SK-N-SH (cell line): ENCODE data around the gene VIPR2. TPM values are rescaled to one million over a fixed set of nuclear protein-coding genes. Genes with fewer than 3 reads are reported as not detected.

Source experiments
- CTCF ChIA-PET: fragments of 300-600, 350-600 bp; formaldehyde crosslinking; extraction: SDS; loops from one replicate; lab custom pipeline; 2021; lab: Yijun Ruan, JAX
- POLR2A ChIA-PET: fragments of 350-600 bp; sonication (Branson Sonifier 250); formaldehyde crosslinking; extraction: SDS; loops from one replicate; lab custom pipeline; 2020; ENCODE audit warnings: antibody characterized with exemption, inconsistent platforms; lab: Yijun Ruan, JAX
- DNase-seq: peaks from one replicate; pipeline ENCODE4 v3.0.0; 2012
- H2AFZ ChIP-seq: fragments of 200-600 bp; sonication (generic); 2 replicates; pipeline ENCODE4 v1.8.1; 2016; ENCODE audit warnings: antibody characterized with exemption, mild to moderate bottlenecking, low read depth
- H3F3A ChIP-seq: fragments of 200-600 bp; sonication (generic); replicated peaks from 2 replicates; pipeline ENCODE3; 2016; ENCODE audit warnings: antibody characterized with exemption, mild to moderate bottlenecking; ENCODE audit not compliant: insufficient read depth
- H3K27ac ChIP-seq, 2 experiments: fragments of 200-500 bp in 1 of 2; fragments of 200-600 bp in 1 of 2; sonication (Bioruptor generic) in 1 of 2; sonication (generic), shearing (Covaris generic) in 1 of 2; 2 replicates each; pipeline versions ENCODE4 v1.5.1 to v1.6.1; 2014 to 2016; ENCODE audit warnings: low read depth in 2 of 2, inconsistent platforms in 1 of 2, low read length in 1 of 2, mild to moderate bottlenecking in 1 of 2, mixed read lengths in 1 of 2
- H3K27me3 ChIP-seq: fragments of 200-600 bp; sonication (generic), shearing (Covaris generic); 2 replicates; pipeline ENCODE4 v1.6.1; 2016; ENCODE audit warnings: mixed run types; ENCODE audit not compliant: insufficient read depth
- H3K36me3 ChIP-seq, 2 experiments: fragments of 200-500 bp in 1 of 2; fragments of 200-600 bp in 1 of 2; sonication (Bioruptor generic) in 1 of 2; sonication (generic) in 1 of 2; replicated peaks in 1 of 2; 2 replicates each; pipeline versions ENCODE3 to v1.5.1; 2014 to 2016; ENCODE audit warnings: low read length in 1 of 2, mild to moderate bottlenecking in 1 of 2; ENCODE audit not compliant: insufficient read depth in 2 of 2, control insufficient read depth in 1 of 2
- H3K4me1 ChIP-seq, 2 experiments: fragments of 200-500 bp in 1 of 2; fragments of 200-600 bp in 1 of 2; sonication (Bioruptor generic) in 1 of 2; sonication (generic), shearing (Covaris generic) in 1 of 2; 2 replicates each; pipeline versions ENCODE4 v1.5.1 to v1.6.1; 2014 to 2016; ENCODE audit warnings: low read depth in 1 of 2, low read length in 1 of 2, mixed run types in 1 of 2; ENCODE audit not compliant: insufficient read depth in 2 of 2, control insufficient read depth in 1 of 2
- H3K4me2 ChIP-seq: fragments of 200-600 bp; sonication (generic), shearing (Covaris generic); 2 replicates; pipeline ENCODE4 v1.6.1; 2017; ENCODE audit warnings: mixed run types
- H3K4me3 ChIP-seq, 2 experiments: fragments of 200-500 bp in 1 of 2; fragments of 200-600 bp in 1 of 2; sonication (Bioruptor generic) in 1 of 2; sonication (generic), shearing (Covaris generic) in 1 of 2; 2 replicates each; pipeline versions ENCODE4 v1.5.1 to v1.8.1; 2014 to 2016; ENCODE audit warnings: low read depth in 2 of 2, inconsistent platforms in 1 of 2, low read length in 1 of 2, mild to moderate bottlenecking in 1 of 2, mixed read lengths in 1 of 2, moderate library complexity in 1 of 2
- H3K79me2 ChIP-seq: fragments of 200-600 bp; sonication (generic); 2 replicates; pipeline ENCODE4 v1.8.1; 2017; ENCODE audit warnings: mild to moderate bottlenecking; ENCODE audit not compliant: insufficient read depth
- H3K9ac ChIP-seq: fragments of 200-600 bp; sonication (generic); 2 replicates; pipeline ENCODE4 v1.6.1; 2017; ENCODE audit warnings: mixed run types
- H3K9me2 ChIP-seq: fragments of 200-600 bp; sonication (generic); 2 replicates; pipeline ENCODE4 v1.6.1; 2017; ENCODE audit warnings: mixed run types
- H3K9me3 ChIP-seq: fragments of 200-600 bp; sonication (generic); 2 replicates; pipeline ENCODE4 v1.6.1; 2017; ENCODE audit warnings: mixed run types, mild to moderate bottlenecking, moderate library complexity
- H4K20me1 ChIP-seq: fragments of 200-600 bp; sonication (generic); 2 replicates; pipeline ENCODE4 v1.6.1; 2017; ENCODE audit warnings: mild to moderate bottlenecking, mixed run types; ENCODE audit not compliant: insufficient read depth
- CHD2 ChIP-seq: fragments of 150-350 bp; IDR thresholded peaks from 2 replicates; pipeline ENCODE4 v1.6.1; 2018; ENCODE audit warnings: low read length; ENCODE audit not compliant: partially characterized antibody
- FOSL2 ChIP-seq: IDR thresholded peaks from 2 replicates; pipeline ENCODE4 v1.4.0; 2012; ENCODE audit warnings: low read depth, mild to moderate bottlenecking, moderate library complexity, borderline replicate concordance
- FOXJ3 ChIP-seq: sonication (generic); formaldehyde crosslinking; IDR thresholded peaks from 2 replicates; pipeline ENCODE4 v1.5.1; 2020; ENCODE audit warnings: mild to moderate bottlenecking, missing genetic modification reagents
- GABPA ChIP-seq: IDR thresholded peaks from 2 replicates; pipeline ENCODE4 v1.4.0; 2012; ENCODE audit warnings: low read depth, mild to moderate bottlenecking
- GATA2 ChIP-seq: sonication (generic); formaldehyde crosslinking; IDR thresholded peaks from 2 replicates; pipeline ENCODE4 v1.5.0; 2020; ENCODE audit warnings: mild to moderate bottlenecking, missing genetic modification reagents
- JUND ChIP-seq: IDR thresholded peaks from 2 replicates; pipeline ENCODE4 v1.4.0; 2012
- NRF1 ChIP-seq: IDR thresholded peaks from 2 replicates; pipeline ENCODE4 v1.6.1; 2012; ENCODE audit warnings: low read depth, mild to moderate bottlenecking, low read length
- RAD21 ChIP-seq: IDR thresholded peaks from 2 replicates; pipeline ENCODE4 v1.6.1; 2012; ENCODE audit warnings: mild to moderate bottlenecking, low read length
- RCOR1 ChIP-seq: fragments of 150-350 bp; IDR thresholded peaks from 2 replicates; pipeline ENCODE4 v1.6.1; 2017; ENCODE audit warnings: antibody characterized with exemption, low read length
- RFX5 ChIP-seq: IDR thresholded peaks from 2 replicates; pipeline ENCODE4 v1.6.1; 2012; ENCODE audit warnings: mild to moderate bottlenecking, improper control_type of control experiment, low read length
- RXRA ChIP-seq: IDR thresholded peaks from 2 replicates; pipeline ENCODE4 v1.4.0; 2012; ENCODE audit warnings: low read depth, mild to moderate bottlenecking, borderline replicate concordance
- TAF1 ChIP-seq: IDR thresholded peaks from 2 replicates; pipeline ENCODE4 v1.6.1; 2012; ENCODE audit warnings: low read depth, mild to moderate bottlenecking, low read length, moderate library complexity, borderline replicate concordance
- TCF12 ChIP-seq: IDR thresholded peaks from 2 replicates; pipeline ENCODE4 v1.4.0; 2012
- TEAD4 ChIP-seq: IDR thresholded peaks from 2 replicates; pipeline ENCODE4 v1.4.0; 2012; ENCODE audit warnings: mild to moderate bottlenecking, borderline replicate concordance; ENCODE audit not compliant: insufficient read depth
- YY1 ChIP-seq: IDR thresholded peaks from 2 replicates; pipeline ENCODE4 v1.4.0; 2012; ENCODE audit warnings: low read depth, mild to moderate bottlenecking
- WGBS: methylation state at CpG from one replicate; pipeline ENCODE4 v1.1.6; 2017; ENCODE audit warnings: low lambda C conversion rate; 5-methylcytosine and 5-hydroxymethylcytosine counted together
- polyA plus RNA-seq, 3 experiments: library from polyadenylated mRNA; depleted of rRNA; stranded (reverse); fragments of >200 nt; gene quantifications; 2 replicates each; pipeline ENCODE4 v1.2.3, GENCODE V29; 2012
- TF ChIP-seq, protein P1 (sequence below): IDR thresholded peaks from 2 replicates; pipeline ENCODE4 v1.4.0; 2012; ENCODE audit warnings: low read depth, borderline replicate concordance
- TF ChIP-seq, protein P2 (sequence below): fragments of 150-350 bp; IDR thresholded peaks from 2 replicates; pipeline ENCODE4 v1.6.1; 2016; ENCODE audit warnings: mild to moderate bottlenecking, low read depth, low read length
- TF ChIP-seq, protein P3 (sequence below): IDR thresholded peaks from 2 replicates; pipeline ENCODE4; 2012
- TF ChIP-seq, protein P4 (sequence below): IDR thresholded peaks from 2 replicates; pipeline ENCODE4 v1.4.0; 2012; ENCODE audit warnings: low read depth, borderline replicate concordance
- TF ChIP-seq, protein P5 (sequence below): fragments of 200-600 bp; sonication (generic); IDR thresholded peaks from 2 replicates; pipeline ENCODE4 v1.6.1; 2017; ENCODE audit warnings: antibody characterized with exemption, mild to moderate bottlenecking, moderate library complexity

VIPR2 gene
- polyA plus RNA-seq, 1 of the 3 experiments (the other 2 are of a cell fraction) = not detected

DNA sequence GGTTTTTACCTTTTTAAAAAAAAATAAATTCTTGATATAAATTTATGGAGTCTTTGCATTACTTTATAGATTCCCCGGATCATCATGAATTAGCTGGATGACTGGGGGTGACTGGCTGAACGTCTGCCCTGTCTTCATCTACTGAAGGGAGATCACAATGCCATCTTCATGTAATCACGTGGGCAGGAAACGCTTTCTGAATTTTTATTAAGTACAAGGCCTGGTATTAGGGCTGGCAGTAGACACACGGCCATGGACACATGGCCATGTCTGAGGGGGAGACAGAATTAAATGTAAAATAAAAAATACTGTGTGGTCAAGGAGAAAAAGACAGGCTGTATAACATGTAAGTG, 111.2 kb downstream of the VIPR2 start:
- no peak overlapping the region for H3K4me3 ChIP-seq

More for the DNA sequence above, 111.2 kb downstream of the VIPR2 start:
- no peak overlapping the region for H2AFZ ChIP-seq
- H3K4me2 ChIP-seq = no peak overlapping the region
- no peaks in the 10 kb centered on the region for H3K79me2 ChIP-seq
- no peaks in the 10 kb centered on the region for H4K20me1 ChIP-seq
- no peaks in the 10 kb centered on the region for H3K9me2 ChIP-seq
- no peak overlapping the region for H3K27ac ChIP-seq
- POLR2A ChIA-PET = no interaction called here
- CTCF ChIA-PET = interaction anchor here (0.8 kb wide), 1 partner anchor 12 kb away, joined by 3 read pairs; no protein-coding TSS in a partner anchor
- DNase-seq = no peak
- TF ChIP-seq GABPA (no peak), FOSL2 (no peak), GATA2 (CRISPR knock-in tag) (no peak), RAD21 (no peak), JUND (no peak), RCOR1 (no peak), FOXJ3 (CRISPR knock-in tag) (no peak), CHD2 (no peak), TEAD4 (no peak), NRF1 (no peak), TAF1 (no peak), RFX5 (no peak), YY1 (no peak), TCF12 (no peak), RXRA (no peak)
- TF ChIP-seq, protein P1, sequence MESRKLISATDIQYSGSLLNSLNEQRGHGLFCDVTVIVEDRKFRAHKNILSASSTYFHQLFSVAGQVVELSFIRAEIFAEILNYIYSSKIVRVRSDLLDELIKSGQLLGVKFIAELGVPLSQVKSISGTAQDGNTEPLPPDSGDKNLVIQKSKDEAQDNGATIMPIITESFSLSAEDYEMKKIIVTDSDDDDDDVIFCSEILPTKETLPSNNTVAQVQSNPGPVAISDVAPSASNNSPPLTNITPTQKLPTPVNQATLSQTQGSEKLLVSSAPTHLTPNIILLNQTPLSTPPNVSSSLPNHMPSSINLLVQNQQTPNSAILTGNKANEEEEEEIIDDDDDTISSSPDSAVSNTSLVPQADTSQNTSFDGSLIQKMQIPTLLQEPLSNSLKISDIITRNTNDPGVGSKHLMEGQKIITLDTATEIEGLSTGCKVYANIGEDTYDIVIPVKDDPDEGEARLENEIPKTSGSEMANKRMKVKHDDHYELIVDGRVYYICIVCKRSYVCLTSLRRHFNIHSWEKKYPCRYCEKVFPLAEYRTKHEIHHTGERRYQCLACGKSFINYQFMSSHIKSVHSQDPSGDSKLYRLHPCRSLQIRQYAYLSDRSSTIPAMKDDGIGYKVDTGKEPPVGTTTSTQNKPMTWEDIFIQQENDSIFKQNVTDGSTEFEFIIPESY = no peak
- TF ChIP-seq, protein P2, sequence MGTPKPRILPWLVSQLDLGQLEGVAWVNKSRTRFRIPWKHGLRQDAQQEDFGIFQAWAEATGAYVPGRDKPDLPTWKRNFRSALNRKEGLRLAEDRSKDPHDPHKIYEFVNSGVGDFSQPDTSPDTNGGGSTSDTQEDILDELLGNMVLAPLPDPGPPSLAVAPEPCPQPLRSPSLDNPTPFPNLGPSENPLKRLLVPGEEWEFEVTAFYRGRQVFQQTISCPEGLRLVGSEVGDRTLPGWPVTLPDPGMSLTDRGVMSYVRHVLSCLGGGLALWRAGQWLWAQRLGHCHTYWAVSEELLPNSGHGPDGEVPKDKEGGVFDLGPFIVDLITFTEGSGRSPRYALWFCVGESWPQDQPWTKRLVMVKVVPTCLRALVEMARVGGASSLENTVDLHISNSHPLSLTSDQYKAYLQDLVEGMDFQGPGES = no peak
- TF ChIP-seq, protein P3, sequence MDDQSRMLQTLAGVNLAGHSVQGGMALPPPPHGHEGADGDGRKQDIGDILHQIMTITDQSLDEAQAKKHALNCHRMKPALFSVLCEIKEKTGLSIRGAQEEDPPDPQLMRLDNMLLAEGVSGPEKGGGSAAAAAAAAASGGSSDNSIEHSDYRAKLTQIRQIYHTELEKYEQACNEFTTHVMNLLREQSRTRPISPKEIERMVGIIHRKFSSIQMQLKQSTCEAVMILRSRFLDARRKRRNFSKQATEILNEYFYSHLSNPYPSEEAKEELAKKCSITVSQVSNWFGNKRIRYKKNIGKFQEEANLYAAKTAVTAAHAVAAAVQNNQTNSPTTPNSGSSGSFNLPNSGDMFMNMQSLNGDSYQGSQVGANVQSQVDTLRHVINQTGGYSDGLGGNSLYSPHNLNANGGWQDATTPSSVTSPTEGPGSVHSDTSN = no peak
- TF ChIP-seq, protein P4, sequence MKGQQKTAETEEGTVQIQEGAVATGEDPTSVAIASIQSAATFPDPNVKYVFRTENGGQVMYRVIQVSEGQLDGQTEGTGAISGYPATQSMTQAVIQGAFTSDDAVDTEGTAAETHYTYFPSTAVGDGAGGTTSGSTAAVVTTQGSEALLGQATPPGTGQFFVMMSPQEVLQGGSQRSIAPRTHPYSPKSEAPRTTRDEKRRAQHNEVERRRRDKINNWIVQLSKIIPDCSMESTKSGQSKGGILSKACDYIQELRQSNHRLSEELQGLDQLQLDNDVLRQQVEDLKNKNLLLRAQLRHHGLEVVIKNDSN = no peak
- TF ChIP-seq, protein P5, sequence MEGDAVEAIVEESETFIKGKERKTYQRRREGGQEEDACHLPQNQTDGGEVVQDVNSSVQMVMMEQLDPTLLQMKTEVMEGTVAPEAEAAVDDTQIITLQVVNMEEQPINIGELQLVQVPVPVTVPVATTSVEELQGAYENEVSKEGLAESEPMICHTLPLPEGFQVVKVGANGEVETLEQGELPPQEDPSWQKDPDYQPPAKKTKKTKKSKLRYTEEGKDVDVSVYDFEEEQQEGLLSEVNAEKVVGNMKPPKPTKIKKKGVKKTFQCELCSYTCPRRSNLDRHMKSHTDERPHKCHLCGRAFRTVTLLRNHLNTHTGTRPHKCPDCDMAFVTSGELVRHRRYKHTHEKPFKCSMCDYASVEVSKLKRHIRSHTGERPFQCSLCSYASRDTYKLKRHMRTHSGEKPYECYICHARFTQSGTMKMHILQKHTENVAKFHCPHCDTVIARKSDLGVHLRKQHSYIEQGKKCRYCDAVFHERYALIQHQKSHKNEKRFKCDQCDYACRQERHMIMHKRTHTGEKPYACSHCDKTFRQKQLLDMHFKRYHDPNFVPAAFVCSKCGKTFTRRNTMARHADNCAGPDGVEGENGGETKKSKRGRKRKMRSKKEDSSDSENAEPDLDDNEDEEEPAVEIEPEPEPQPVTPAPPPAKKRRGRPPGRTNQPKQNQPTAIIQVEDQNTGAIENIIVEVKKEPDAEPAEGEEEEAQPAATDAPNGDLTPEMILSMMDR = no peak
- peaks cover 0 to 11% of the 10 kb centered on the region in 2 experiments; a peak in 1 of 4 replicates for H3K4me1 ChIP-seq
- H3K36me3 ChIP-seq = no peaks in the 10 kb centered on the region
- no peaks in the 10 kb centered on the region for H3F3A ChIP-seq
- no peaks in the 10 kb centered on the region for H3K9me3 ChIP-seq
- H3K9ac ChIP-seq = no peak overlapping the region
- 46% methylated on average over 5 of the region's 5 CpGs for WGBS
- no peaks in the 10 kb centered on the region for H3K27me3 ChIP-seq
